Gastrocnemius medialis (tissue), 4 donors: Measurements from ENCODE around the gene FAAH. TPM values are rescaled to one million over a fixed set of nuclear protein-coding genes. Genes with fewer than 3 reads are reported as not detected.

ENCODE experiments used
- ATAC-seq, 2 donors: fragments of 150-250 bp; one replicate each; pipeline ENCODE4 v1.9.1; 2016
- DNase-seq, 2 donors: peaks; one replicate each; pipeline ENCODE4 v3.0.0-alpha.2; 2019
- H3K27ac ChIP-seq, 4 donors: fragments of 200-600 bp; sonication (generic); 1 replicate in 1 of 4; 2 replicates in 3 of 4; pipeline ENCODE4 v1.5.1; 2016 to 2018; ENCODE audit warnings: mild to moderate bottlenecking in 2 of 4, moderate library complexity in 1 of 4
- H3K27me3 ChIP-seq, 3 donors: fragments of 200-600 bp; sonication (generic) in 2 of 3; 1 replicate in 1 of 3; 2 replicates in 2 of 3; pipeline versions ENCODE4 v1.5.1 to v1.6.0; 2016 to 2019; ENCODE audit warnings: mild to moderate bottlenecking in 1 of 3, moderate library complexity in 1 of 3
- H3K36me3 ChIP-seq, 2 donors: fragments of 200-600 bp; sonication (generic) in 1 of 2; one replicate each; pipeline ENCODE4 v1.5.1; 2017 to 2018
- H3K4me1 ChIP-seq, 2 donors: fragments of 200-600 bp; sonication (generic) in 1 of 2; one replicate each; pipeline ENCODE4 v1.5.1; 2016 to 2017; ENCODE audit warnings: mild to moderate bottlenecking in 2 of 2
- H3K4me3 ChIP-seq, 4 donors: fragments of 200-600 bp; sonication (generic) in 3 of 4; 1 replicate in 1 of 4; 2 replicates in 3 of 4; pipeline ENCODE4 v1.5.1; 2016 to 2019; ENCODE audit warnings: mild to moderate bottlenecking in 2 of 4
- H3K9me3 ChIP-seq, 3 donors: fragments of 200-600 bp; sonication (generic) in 2 of 3; 1 replicate in 1 of 3; 2 replicates in 2 of 3; pipeline ENCODE4 v1.5.1; 2016 to 2019
- POLR2A ChIP-seq, 2 donors: fragments of 450-650 bp; IDR thresholded peaks; one replicate each; pipeline ENCODE4 v1.6.1; 2017; ENCODE audit warnings: antibody characterized with exemption in 2 of 2, mild to moderate bottlenecking in 2 of 2, moderate library complexity in 2 of 2
- in situ Hi-C, 4 donors: fragments of 200-750 bp; cut with MboI; loops; one replicate each; pipeline versions ENCODE4 v1.15.0 to v1.8.0; 2017; ENCODE audit warnings: low sequenced_read_pairs in 4 of 4
- intact Hi-C: fragments of 100-400 bp; cut with DNase I; formaldehyde crosslinking; loops from one replicate; pipeline ENCODE4 v1.15.1; 2023; ENCODE audit warnings: low total_unique reads
- total RNA-seq, 4 donors: library from RNA; depleted of rRNA; stranded (reverse); fragments of >200 nt; gene quantifications; one replicate each; pipeline versions ENCODE4 v1.1.0 to v1.2.3, GENCODE V29; 2016
- TF ChIP-seq, protein P1 (sequence below), 5 experiments: fragments of 450-650 bp in 3 of 5; fragments of 200-600 bp in 2 of 5; sonication (generic) in 2 of 5; IDR thresholded peaks in 4 of 5; conservative IDR thresholded peaks in 1 of 5; 1 replicate in 4 of 5; 2 replicates in 1 of 5; pipeline ENCODE4 v1.5.1; 2016 to 2019; ENCODE audit warnings: antibody characterized with exemption in 5 of 5, mild to moderate bottlenecking in 3 of 5, moderate library complexity in 3 of 5

Gene FAAH
- total RNA-seq, 4 donors from 2014 or later = 5.2 to 15.6 (median 7.3) TPM

DNA sequence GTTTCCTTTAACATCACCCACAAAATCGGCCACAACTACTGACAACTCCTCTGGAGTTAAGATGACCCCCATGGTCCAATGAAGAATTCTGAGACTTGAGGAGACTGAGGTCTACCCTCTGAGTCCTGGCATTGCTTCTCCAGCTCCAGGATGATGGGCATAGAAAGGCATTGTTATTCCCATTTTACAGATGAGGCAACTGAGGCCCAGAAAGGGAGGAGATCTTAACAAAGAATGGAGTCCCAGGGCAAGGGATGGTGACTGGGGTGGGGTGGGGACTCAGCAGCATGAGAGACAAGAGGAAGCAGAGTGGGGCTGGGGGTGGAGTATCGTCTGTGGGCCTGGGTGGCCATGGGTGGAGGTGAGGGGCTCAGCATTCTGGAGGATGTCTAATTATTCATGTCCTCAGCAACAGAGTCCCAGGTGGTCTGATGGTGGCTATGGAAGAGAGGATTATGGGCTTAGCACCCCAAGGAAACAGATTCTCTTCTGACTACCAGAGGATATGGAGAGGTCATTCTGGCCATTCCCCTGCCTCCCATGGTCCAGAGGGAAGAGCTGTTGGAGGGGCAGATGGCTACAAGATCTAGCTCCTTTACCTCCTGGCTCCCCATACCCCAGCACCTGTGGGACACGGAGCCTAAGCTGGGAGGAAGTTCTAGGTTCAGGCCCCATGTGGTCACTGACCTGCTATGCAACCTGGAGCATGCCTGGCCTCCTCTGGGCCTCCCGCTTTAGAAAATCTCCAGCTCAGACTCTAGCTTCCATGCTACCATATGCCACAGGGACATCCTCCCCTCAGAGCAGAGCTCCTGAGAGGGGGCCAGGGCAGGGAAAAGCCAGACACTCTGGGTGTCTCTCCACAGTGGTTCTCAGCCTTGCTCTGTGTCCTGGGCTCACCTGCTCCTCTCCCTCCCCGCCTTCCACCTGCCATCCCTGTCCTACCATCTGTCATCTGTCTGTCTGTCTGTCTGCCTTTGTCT is 58.1 kb downstream of the FAAH start:
- Histone ChIP-seq H3K27me3 (peaks cover 20 to 28% (median 25%) of the 10 kb centered on the region in 3 donors), H3K9me3 (no peaks in the 10 kb centered on the region), H3K36me3 (no peaks in the 10 kb centered on the region), H3K4me1 (no peaks in the 10 kb centered on the region), H3K27ac (no peak overlapping the region), H3K4me3 (no peak overlapping the region)
- DNase-seq (no peak), ATAC-seq (no peak)
- intact Hi-C loops = no loop called here
- in situ Hi-C loops = no loop called here
- no peak for TF ChIP-seq POLR2A (IDR thresholded peaks at IDR 0.05)
- TF ChIP-seq, protein P1, sequence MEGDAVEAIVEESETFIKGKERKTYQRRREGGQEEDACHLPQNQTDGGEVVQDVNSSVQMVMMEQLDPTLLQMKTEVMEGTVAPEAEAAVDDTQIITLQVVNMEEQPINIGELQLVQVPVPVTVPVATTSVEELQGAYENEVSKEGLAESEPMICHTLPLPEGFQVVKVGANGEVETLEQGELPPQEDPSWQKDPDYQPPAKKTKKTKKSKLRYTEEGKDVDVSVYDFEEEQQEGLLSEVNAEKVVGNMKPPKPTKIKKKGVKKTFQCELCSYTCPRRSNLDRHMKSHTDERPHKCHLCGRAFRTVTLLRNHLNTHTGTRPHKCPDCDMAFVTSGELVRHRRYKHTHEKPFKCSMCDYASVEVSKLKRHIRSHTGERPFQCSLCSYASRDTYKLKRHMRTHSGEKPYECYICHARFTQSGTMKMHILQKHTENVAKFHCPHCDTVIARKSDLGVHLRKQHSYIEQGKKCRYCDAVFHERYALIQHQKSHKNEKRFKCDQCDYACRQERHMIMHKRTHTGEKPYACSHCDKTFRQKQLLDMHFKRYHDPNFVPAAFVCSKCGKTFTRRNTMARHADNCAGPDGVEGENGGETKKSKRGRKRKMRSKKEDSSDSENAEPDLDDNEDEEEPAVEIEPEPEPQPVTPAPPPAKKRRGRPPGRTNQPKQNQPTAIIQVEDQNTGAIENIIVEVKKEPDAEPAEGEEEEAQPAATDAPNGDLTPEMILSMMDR (IDR thresholded peaks at IDR 0.05 in 4 of 5, conservative IDR thresholded peaks at IDR 0.05 in 1 of 5) = no peak

DNA sequence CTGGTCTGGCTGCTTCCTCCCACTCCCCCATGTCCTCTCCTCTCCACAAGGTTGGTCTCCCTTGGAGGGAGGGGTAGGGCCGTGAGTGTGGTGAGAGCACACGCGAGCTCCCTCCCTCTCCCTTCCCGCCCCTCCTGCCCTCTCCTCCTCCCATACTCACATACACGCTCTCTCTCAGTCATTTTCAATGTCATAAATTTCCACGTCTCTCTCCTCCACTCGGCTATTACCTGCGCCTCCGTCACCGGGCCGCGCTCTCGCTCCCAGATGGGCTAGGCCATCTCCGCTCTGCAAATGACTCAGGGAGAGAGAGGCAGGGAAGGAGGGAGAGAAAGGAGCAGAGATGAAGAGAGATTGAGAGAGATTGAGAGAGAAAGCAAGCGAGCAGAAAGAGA is 58.8 kb downstream of the FAAH start:
- TF ChIP-seq, protein P1 (IDR thresholded peaks at IDR 0.05 in 4 of 5, conservative IDR thresholded peaks at IDR 0.05 in 1 of 5) = no peak
- no peak for TF ChIP-seq POLR2A (IDR thresholded peaks at IDR 0.05)
- Histone ChIP-seq H3K27ac (no peak overlapping the region), H3K27me3 (peaks cover 13 to 21% (median 19%) of the 10 kb centered on the region in 3 donors), H3K4me3 (no peak overlapping the region), H3K4me1 (no peaks in the 10 kb centered on the region), H3K36me3 (no peaks in the 10 kb centered on the region), H3K9me3 (no peaks in the 10 kb centered on the region)
- intact Hi-C loops = no loop called here
- in situ Hi-C loops = no loop called here
- no peak for DNase-seq
- no peak for ATAC-seq

DNA sequence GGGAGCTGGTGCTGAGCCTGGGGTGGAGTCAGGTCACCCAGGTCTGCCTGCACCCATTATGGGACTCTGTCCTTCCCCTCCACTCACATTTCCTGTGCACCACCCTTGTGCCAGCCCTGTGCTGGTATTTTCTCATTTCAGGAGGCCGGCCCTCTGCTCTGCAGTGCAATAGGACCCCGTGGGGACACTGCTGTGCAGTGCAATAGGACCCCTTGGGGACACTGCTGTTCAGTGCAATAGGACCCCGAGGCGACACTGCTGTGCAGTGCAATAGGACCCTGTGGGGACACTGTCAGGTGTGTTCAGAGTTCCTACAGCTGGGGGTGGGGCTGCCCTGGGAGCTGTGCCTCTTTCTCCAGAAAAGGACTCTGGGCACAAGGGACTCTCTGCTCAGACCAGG is 59.3 kb downstream of the FAAH start:
- in situ Hi-C loops (no loop called here), intact Hi-C loops (no loop called here)
- H3K4me3 ChIP-seq = no peak overlapping the region
- no peaks in the 10 kb centered on the region for H3K36me3 ChIP-seq
- H3K4me1 ChIP-seq = no peaks in the 10 kb centered on the region
- H3K27me3 ChIP-seq = peaks cover 9 to 18% (median 15%) of the 10 kb centered on the region in 3 donors
- H3K9me3 ChIP-seq = no peaks in the 10 kb centered on the region
- H3K27ac ChIP-seq = no peak overlapping the region
- no peak for ATAC-seq
- TF ChIP-seq POLR2A (IDR thresholded peaks at IDR 0.05) = no peak
- TF ChIP-seq, protein P1 (IDR thresholded peaks at IDR 0.05 in 4 of 5, conservative IDR thresholded peaks at IDR 0.05 in 1 of 5) = no peak
- no peak for DNase-seq

DNA sequence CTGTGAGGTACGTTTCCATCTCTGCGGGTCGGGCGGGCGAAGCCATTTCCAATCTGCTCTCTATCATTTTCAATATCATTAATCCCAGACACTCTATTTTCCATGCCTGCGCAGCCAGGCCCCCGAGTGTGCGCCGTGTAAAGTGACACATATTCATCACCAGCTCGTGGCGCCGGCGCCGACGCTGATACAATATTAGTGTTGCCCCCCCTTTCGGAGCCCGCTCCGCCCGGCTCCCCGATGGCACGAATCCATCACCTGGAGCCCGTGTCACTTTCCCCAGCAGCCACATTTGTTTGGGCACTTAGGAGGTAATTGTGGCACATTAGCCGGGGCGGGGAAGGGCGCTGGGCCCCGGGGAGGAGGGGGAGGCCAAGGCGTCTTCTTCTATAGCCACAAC is 61.8 kb downstream of the FAAH start:
- in situ Hi-C loops = no loop called here
- Histone ChIP-seq H3K4me3 (no peak overlapping the region), H3K27ac (no peak overlapping the region), H3K4me1 (no peaks in the 10 kb centered on the region), H3K36me3 (no peaks in the 10 kb centered on the region), H3K9me3 (no peaks in the 10 kb centered on the region), H3K27me3 (peaks cover 0 to 9% (median 6%) of the 10 kb centered on the region in 3 donors)
- TF ChIP-seq POLR2A (IDR thresholded peaks at IDR 0.05) = no peak
- TF ChIP-seq, protein P1 (IDR thresholded peaks at IDR 0.05 in 4 of 5, conservative IDR thresholded peaks at IDR 0.05 in 1 of 5) = no peak
- intact Hi-C loops = no loop called here
- no peak for DNase-seq
- no peak for ATAC-seq
